HepG2 (cell line): ENCODE data around the gene MED12L. TPM values are rescaled to one million over a fixed set of nuclear protein-coding genes. Genes with fewer than 3 reads are reported as not detected.

Experiments
- CEBPZ ChIP-seq: IDR thresholded peaks from 2 replicates; pipeline ENCODE4 v1.6.1; 2012; ENCODE audit warnings: low read length, improper control_type of control experiment
- CHCHD3 ChIP-seq: sonication (generic); formaldehyde crosslinking; IDR thresholded peaks from 2 replicates; pipeline ENCODE4 v1.8.0; 2022; ENCODE audit warnings: mild to moderate bottlenecking, missing genetic modification reagents, moderate library complexity
- HMGXB4 ChIP-seq, 2 experiments: sonication (generic) in 1 of 2; formaldehyde crosslinking in 1 of 2; IDR thresholded peaks; 2 replicates each; pipeline versions ENCODE4 v1.4.0 to v1.6.1; 2018 to 2020; ENCODE audit warnings: missing genetic modification reagents in 2 of 2, borderline replicate concordance in 1 of 2, low read depth in 1 of 2, mild to moderate bottlenecking in 1 of 2, missing biosample characterization in 1 of 2
- ZFY ChIP-seq: sonication (generic); formaldehyde crosslinking; IDR thresholded peaks from 2 replicates; pipeline ENCODE4 v1.4.0; 2020; ENCODE audit warnings: missing genetic modification reagents
- ZNF570 ChIP-seq: sonication (generic); formaldehyde crosslinking; IDR thresholded peaks from 2 replicates; pipeline ENCODE4 v1.4.0; 2020; ENCODE audit warnings: mild to moderate bottlenecking, missing genetic modification reagents, borderline replicate concordance
- polyA plus RNA-seq, 8 experiments: library from polyadenylated mRNA; depleted of rRNA in 3 of 8; stranded (reverse) in 7 of 8; unstranded in 1 of 8; fragments of >200 nt; fragmentation: Illumina TruSeq in 4 of 8; extraction: Trizol in 4 of 8; gene quantifications; 2 replicates each; pipeline versions ENCODE4 v1.2.1 to v1.2.3, GENCODE V29; 2011 to 2016; ENCODE audit warnings: low read depth in 4 of 8, missing spikeins in 1 of 8, mixed read lengths in 1 of 8; ENCODE audit not compliant: insufficient read depth in 1 of 8
- total RNA-seq, 5 experiments: library from RNA; depleted of rRNA; stranded (reverse); fragments of >200 nt; fragmentation: Illumina TruSeq; extraction: Trizol; gene quantifications; 2 replicates each; pipeline ENCODE4 v1.2.3, GENCODE V29; 2016; ENCODE audit warnings: low read depth in 1 of 5

Gene MED12L
- total and polyA plus RNA-seq, 2 of the 13 experiments (the other 11 are each of a cell fraction or from before 2014, with no cell fraction given) = 0.07 to 0.64 TPM

DNA sequence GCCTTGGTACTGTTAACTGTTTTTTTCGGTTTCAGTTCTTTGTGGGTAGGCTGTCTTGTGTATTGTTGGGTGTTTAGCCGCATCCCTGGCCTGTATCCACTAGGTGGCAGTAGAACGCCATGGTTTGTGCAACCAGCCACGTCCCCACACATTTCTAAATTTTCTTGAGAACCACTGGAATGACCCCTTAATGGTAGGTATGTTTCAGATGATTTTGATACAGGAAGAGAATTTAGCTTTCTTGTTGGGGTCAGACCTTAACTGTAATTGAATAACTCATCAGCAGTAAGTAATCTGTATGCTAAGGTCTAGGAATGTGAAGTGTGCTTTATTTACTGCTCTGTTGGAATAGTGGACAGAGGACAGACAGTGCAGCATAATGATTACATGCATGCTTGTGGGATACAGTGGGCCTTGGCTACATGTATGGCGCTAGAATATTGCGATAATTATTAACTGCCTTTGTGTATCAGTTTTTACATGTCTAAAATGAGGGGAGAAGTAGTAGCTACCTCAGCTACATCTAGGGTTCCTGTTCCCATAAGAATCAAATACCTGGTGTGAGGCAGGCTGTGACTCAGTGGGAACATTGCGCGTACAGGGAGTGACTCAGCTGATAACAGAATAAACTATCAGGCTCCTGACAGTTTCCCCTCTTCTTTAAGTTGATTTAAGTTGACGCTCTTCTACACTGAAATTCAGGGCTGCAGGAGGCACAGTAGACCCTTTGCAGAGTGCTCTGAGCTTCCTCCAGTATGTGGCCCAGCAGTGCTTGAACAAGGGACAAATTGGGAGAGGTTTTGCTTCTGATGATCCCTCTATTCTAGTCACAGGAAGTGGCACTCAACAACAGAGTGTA lies 142.6 kb downstream of the MED12L start (continued):
- 0 out of 4 replicates have a peak, but pooled peaks of 1 of the 2 experiments have one; percentile 40 for TF ChIP-seq HMGXB4 (CRISPR knock-in tag; IDR thresholded peaks at IDR 0.05; ENCODE audit: borderline replicate concordance in 1 of 2, low read depth in 1 of 2)
- TF ChIP-seq CEBPZ = no peak
- TF ChIP-seq ZNF570 (CRISPR knock-in tag) = no peak
- TF ChIP-seq CHCHD3 = no peak
- TF ChIP-seq ZFY (CRISPR knock-in tag) = no peak
